ENCODE measurements around the gene SNU13. TPM values are rescaled to one million over a fixed set of nuclear protein-coding genes. Genes with fewer than 3 reads are reported as not detected.
A peak's percentile ranks its signal among the peaks of the same experiment; 100 is the strongest.
"Not testable (repeated sequence)": the region's sequence is repeated elsewhere in the genome, so short reads cannot be mapped to it uniquely, and the experiment has no call there.

Gene SNU13
- total RNA-seq, 3 donors from 2014 or later (not counting 1 experiment from before 2014, with no cell fraction given) = 100.0 to 106 (median 101) TPM

DNA sequence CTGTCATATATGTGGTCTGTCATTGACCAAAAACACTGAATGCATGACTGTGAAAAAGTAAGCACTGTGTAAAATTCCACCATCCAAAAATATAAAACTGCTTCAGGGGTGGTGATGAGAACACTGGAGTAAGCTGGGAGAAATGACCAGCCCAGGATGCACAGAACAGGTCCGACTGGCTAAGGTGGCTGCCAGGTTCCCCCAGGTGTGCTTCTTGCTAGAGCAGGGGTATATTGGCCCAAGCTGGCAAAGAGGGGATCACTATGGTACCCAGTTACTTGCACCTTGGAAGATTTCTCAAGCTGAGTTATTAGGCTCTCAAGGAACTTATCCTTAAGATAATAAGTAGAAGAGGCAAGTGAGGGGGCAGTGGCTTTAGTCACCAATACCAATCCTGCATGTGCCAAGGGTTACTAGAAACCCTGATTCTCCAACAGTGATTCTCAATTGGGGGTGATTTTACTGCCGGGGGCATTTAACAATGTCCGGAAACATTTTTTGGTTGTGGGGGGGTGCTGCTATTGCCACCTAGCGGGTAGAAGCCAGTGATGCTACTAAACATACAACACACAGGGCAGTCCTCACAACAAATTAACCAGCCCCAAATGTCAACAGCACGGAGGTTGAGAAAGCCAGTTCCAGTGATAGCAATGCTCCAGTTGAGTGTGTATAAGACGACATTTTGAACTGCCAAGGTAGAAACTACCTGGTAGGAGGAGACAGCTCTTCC, 15.7 kb downstream of the SNU13 start:
- 78% methylated on average over 5 of the region's 6 CpGs for WGBS (ENCODE audit: insufficient coverage)
- H3K36me3 Mint-ChIP-seq = peaks cover 8% of the 10 kb centered on the region
- Histone ChIP-seq H3K4me1 (ENCODE audit: control insufficient read depth, insufficient read depth, low read length) (no peaks in the 10 kb centered on the region), H3K27me3 (ENCODE audit: control insufficient read depth, insufficient read depth, low read length) (no peaks in the 10 kb centered on the region), H3K27ac (ENCODE audit: low read length) (no peak overlapping the region), H3K4me3 (ENCODE audit: low read length) (no peak overlapping the region), H3K36me3 (ENCODE audit: control insufficient read depth, insufficient read depth, low read length) (peaks cover 25% of the 10 kb centered on the region), H3K9me3 (ENCODE audit: control insufficient read depth, insufficient read depth, low read length) (no peaks in the 10 kb centered on the region)
- intact Hi-C loops (cut with micrococcal nuclease) = no loop called here
- ATAC-seq (peak in 1 of 3 donors; percentile 34), DNase-seq (peak in 1 of 2 donors; percentile 31)
- TF ChIP-seq, protein P1, sequence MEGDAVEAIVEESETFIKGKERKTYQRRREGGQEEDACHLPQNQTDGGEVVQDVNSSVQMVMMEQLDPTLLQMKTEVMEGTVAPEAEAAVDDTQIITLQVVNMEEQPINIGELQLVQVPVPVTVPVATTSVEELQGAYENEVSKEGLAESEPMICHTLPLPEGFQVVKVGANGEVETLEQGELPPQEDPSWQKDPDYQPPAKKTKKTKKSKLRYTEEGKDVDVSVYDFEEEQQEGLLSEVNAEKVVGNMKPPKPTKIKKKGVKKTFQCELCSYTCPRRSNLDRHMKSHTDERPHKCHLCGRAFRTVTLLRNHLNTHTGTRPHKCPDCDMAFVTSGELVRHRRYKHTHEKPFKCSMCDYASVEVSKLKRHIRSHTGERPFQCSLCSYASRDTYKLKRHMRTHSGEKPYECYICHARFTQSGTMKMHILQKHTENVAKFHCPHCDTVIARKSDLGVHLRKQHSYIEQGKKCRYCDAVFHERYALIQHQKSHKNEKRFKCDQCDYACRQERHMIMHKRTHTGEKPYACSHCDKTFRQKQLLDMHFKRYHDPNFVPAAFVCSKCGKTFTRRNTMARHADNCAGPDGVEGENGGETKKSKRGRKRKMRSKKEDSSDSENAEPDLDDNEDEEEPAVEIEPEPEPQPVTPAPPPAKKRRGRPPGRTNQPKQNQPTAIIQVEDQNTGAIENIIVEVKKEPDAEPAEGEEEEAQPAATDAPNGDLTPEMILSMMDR (IDR thresholded peaks at IDR 0.05) = no peak
- H3K27ac Mint-ChIP-seq = peak overlapping the region in 1 of 2 donors; percentile 8
- H3K4me1 Mint-ChIP-seq = peaks cover 11 to 15% of the 10 kb centered on the region in 2 donors
- H3K27me3 Mint-ChIP-seq (ENCODE audit: low read depth in 2 of 2) = no peaks in the 10 kb centered on the region
- H3K9me3 Mint-ChIP-seq = no peaks in the 10 kb centered on the region
- H3K4me3 Mint-ChIP-seq = no peak overlapping the region

DNA sequence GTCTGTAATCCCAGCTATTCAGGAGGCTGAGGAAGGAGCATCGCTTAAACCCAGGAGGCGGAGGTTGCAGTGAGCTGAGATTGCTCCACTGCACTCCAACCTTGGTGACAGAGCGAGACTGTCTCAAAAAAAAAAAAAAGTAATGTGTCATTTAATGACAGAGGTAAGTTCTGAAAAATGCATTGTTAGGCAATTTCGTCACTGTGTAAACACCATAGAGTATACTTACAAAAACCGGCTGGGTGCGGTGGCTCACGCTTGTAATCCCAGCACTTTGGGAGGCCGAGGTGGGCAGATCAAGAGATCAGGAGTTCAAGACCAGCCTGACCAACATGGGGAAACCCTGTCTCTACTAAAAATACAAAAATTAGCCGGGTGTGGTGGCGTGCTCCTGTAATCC, 16.6 kb downstream of the SNU13 start:
- H3K4me1 Mint-ChIP-seq = peaks cover 10 to 15% of the 10 kb centered on the region in 2 donors
- H3K9me3 ChIP-seq (ENCODE audit: control insufficient read depth, insufficient read depth, low read length); ATAC-seq; H3K27me3 Mint-ChIP-seq (ENCODE audit: low read depth in 2 of 2); H3K27ac Mint-ChIP-seq; H3K9me3 Mint-ChIP-seq; intact Hi-C loops (cut with micrococcal nuclease); DNase-seq; H3K4me3 Mint-ChIP-seq; H3K4me1 ChIP-seq (ENCODE audit: control insufficient read depth, insufficient read depth, low read length); H3K36me3 Mint-ChIP-seq; H3K27ac ChIP-seq (ENCODE audit: low read length); H3K27me3 ChIP-seq (ENCODE audit: control insufficient read depth, insufficient read depth, low read length); H3K4me3 ChIP-seq (ENCODE audit: low read length): not testable (repeated sequence)
- 95% methylated on average over 10 of the region's 10 CpGs for WGBS (ENCODE audit: insufficient coverage)
- peaks cover 20% of the 10 kb centered on the region for H3K36me3 ChIP-seq (ENCODE audit: control insufficient read depth, insufficient read depth, low read length)

DNA sequence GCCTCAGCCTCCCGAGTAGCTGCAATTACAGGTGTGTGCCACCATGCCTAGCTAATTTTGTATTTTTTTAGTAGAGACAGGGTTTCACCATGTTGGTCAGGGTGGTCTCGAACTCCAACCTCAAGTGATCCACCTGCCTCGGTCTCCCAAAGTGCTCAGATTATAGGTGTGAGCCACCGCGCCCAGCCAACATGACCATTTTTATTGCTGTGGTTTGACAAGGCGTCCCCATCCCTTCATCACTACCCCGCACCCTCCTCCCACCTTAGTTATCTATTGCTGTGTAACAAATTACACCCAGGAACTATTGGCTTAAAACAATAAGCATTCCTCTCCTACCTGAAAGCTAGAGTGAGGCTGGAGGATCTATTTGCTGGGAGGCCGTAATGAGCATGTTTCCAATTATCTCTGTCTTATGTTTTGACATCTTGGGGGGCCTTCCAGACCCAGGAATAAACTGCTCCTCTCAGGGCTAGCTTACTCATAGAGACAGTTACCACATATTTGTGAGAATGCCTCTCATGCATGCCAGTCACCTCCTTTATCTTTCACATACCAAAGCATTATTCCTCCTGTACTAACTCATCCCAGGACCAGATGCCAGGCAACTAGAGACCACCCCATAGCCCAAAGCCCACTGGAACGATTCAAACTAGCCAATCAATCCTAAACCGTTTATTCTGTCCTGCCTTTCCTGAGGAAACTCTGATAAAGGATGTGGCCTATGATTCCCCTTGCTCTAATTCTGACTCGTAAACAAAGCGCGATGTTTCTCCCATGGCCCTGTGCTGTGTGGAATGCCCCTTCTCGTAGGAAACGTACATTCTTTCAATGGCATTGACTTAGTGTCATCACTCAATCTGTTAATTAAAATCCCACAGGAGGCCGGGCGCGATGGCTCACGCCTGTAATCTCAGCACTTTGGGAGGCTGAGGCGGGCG, 19.4 kb downstream of the SNU13 start:
- H3K9me3 ChIP-seq (ENCODE audit: control insufficient read depth, insufficient read depth, low read length) = no peaks in the 10 kb centered on the region
- Mint-ChIP-seq H3K27me3 (ENCODE audit: low read depth in 2 of 2) (no peaks in the 10 kb centered on the region), H3K27ac (peak overlapping the region in 1 of 2 donors; percentile 11), H3K4me1 (peaks cover 13 to 14% of the 10 kb centered on the region in 2 donors), H3K9me3 (no peaks in the 10 kb centered on the region), H3K36me3 (peaks cover 3% of the 10 kb centered on the region), H3K4me3 (no peak overlapping the region)
- H3K36me3 ChIP-seq (ENCODE audit: control insufficient read depth, insufficient read depth, low read length) = peaks cover 16% of the 10 kb centered on the region
- H3K27me3 ChIP-seq (ENCODE audit: control insufficient read depth, insufficient read depth, low read length) = no peaks in the 10 kb centered on the region
- no peak for DNase-seq
- peaks cover 14% of the 10 kb centered on the region for H3K4me1 ChIP-seq (ENCODE audit: control insufficient read depth, insufficient read depth, low read length)
- no peak for ATAC-seq
- intact Hi-C loops (cut with micrococcal nuclease) = no loop called here
- TF ChIP-seq, protein P1 (IDR thresholded peaks at IDR 0.05) = no peak
- H3K4me3 ChIP-seq (ENCODE audit: low read length) = no peak overlapping the region
- 90% methylated on average over 21 of the region's 21 CpGs for WGBS (ENCODE audit: insufficient coverage)
- H3K27ac ChIP-seq (ENCODE audit: low read length) = no peak overlapping the region

- Histone ChIP-seq H3K36me3 (ENCODE audit: control insufficient read depth, insufficient read depth, low read length) (peaks cover 47% of the 10 kb centered on the region), H3K27me3 (ENCODE audit: control insufficient read depth, insufficient read depth, low read length) (no peaks in the 10 kb centered on the region), H3K27ac (ENCODE audit: low read length) (no peak overlapping the region), H3K4me3 (ENCODE audit: low read length) (no peak overlapping the region), H3K4me1 (ENCODE audit: control insufficient read depth, insufficient read depth, low read length) (peaks cover 14% of the 10 kb centered on the region), H3K9me3 (ENCODE audit: control insufficient read depth, insufficient read depth, low read length) (no peaks in the 10 kb centered on the region)
- peaks cover 10 to 11% of the 10 kb centered on the region in 2 donors for H3K4me1 Mint-ChIP-seq
- no peak for ATAC-seq
- 93% methylated on average over 3 of the region's 3 CpGs for WGBS (ENCODE audit: insufficient coverage)
- peak overlapping the region in 1 of 2 donors; percentile 38 for H3K27ac Mint-ChIP-seq
- TF ChIP-seq, protein P1 (IDR thresholded peaks at IDR 0.05) = no peak
- no peaks in the 10 kb centered on the region for H3K9me3 Mint-ChIP-seq
- no peak for DNase-seq
- no peak overlapping the region for H3K4me3 Mint-ChIP-seq
- intact Hi-C loops (cut with micrococcal nuclease) = no loop called here
- no peaks in the 10 kb centered on the region for H3K27me3 Mint-ChIP-seq (ENCODE audit: low read depth in 2 of 2)
- H3K36me3 Mint-ChIP-seq = peaks cover 9% of the 10 kb centered on the region
Observed at GRCh38 chr22:41664951-41665350, 23.7 kb downstream of the SNU13 start.

Measured in natural killer cell (primary cell).